ENCODE results near the gene ADAMTS19.
"Not testable (repeated sequence)": the region's sequence is repeated elsewhere in the genome, so short reads cannot be mapped to it uniquely, and the experiment has no call there.

The ADAMTS19 gene

GRCh38 chr5:129593525-129593924, 133.4 kb downstream of the ADAMTS19 start:
- peak; percentile 6 for DNase-seq

- DNase-seq: no peak
Observed at GRCh38 chr5:129601576-129601975, 141.5 kb downstream of the ADAMTS19 start.

DNA sequence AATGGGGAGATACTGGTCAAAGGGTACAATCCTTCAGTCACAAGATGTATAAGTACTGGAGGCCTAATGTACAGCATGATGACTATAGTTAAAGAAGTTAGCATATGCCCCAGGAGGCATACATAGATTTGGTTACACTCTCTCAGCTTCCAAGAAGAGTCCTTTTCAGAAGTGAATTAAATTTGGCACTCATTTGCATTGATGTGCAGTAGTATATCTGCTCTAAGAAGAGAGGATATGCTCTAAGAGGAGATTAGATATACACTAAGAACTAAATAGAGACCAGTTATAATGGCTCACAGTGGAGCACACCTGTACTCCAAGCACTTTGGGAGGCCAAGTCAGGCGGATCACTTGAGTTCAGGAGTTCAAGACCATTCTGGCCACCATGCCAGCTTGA, 148.3 kb downstream of the ADAMTS19 start:
- no peak for DNase-seq

DNA sequence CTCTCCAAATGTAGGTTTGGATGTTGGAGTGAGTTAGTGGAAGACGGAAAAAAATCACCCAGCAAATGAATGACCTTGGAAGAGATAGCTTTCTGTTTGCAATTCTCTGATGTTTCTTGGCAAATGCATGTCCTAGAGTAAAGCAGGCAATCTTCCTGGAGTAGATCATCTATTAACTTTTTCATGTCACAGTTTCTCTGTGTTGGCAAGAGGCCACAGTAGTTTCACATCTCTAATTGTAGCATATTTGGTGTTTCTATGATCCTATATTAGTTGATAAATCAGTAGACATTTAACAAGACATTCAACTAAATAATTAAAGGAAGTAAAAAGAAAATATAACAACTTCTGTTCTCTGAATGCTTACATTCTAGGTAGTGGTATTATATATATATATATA, 149.6 kb downstream of the ADAMTS19 start:
- DNase-seq: no peak

GRCh38 chr5:129616517-129616916, 156.4 kb downstream of the ADAMTS19 start:
- no peak for DNase-seq

GRCh38 chr5:129617206-129617605, 157.1 kb downstream of the ADAMTS19 start:
- no peak for DNase-seq

GRCh38 chr5:129619782-129620181, 159.7 kb downstream of the ADAMTS19 start:
- DNase-seq: no peak

GRCh38 chr5:129622531-129622930, 162.4 kb downstream of the ADAMTS19 start:
- no peak for DNase-seq

- no peak for DNase-seq
Observed at GRCh38 chr5:129629575-129629974, 169.5 kb downstream of the ADAMTS19 start.

GRCh38 chr5:129630101-129630500, 170.0 kb downstream of the ADAMTS19 start:
- DNase-seq: peak; percentile 14

GRCh38 chr5:129631961-129632360, 171.9 kb downstream of the ADAMTS19 start:
- DNase-seq: peak; percentile 51

DNA sequence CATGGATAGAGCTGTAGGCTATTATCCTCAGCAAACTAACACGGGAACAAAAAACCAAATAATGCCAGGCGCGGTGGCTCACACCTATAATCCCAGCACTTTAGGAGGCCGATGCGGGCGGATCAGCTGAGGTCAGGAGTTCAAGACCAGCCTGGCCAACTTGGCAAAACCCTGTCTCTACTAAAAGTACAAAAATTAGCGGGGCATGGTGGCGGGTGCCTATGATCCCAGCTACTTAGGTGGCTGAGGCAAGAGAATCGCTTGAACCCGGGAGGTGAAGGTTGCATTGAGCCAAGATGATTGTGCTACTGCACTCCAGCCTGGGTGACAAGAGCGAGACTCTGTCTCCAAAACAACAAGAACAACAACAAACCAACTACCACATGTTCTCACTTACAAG, 177.4 kb downstream of the ADAMTS19 start:
- not testable (repeated sequence) for DNase-seq

- DNase-seq: no peak
Observed at GRCh38 chr5:129639331-129639730, 179.2 kb downstream of the ADAMTS19 start.

- DNase-seq: no peak
Observed at GRCh38 chr5:129652349-129653056, 192.4 kb downstream of the ADAMTS19 start.

DNA sequence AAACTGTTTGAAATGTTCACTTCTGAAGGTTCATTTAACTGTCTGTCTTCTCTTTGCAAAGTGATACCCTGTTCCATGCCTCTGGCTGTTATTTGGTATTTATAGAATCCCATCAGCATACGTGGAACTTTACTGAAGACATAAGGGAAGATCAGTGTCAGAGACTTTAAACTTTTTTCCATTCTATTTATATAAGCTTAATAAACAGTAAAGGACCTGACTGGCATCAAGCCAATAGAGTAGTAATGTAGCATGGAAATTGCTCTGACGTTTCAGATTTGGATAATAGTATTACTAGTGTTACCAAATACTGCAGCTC, 192.9 kb downstream of the ADAMTS19 start:
- DNase-seq: no peak

DNA sequence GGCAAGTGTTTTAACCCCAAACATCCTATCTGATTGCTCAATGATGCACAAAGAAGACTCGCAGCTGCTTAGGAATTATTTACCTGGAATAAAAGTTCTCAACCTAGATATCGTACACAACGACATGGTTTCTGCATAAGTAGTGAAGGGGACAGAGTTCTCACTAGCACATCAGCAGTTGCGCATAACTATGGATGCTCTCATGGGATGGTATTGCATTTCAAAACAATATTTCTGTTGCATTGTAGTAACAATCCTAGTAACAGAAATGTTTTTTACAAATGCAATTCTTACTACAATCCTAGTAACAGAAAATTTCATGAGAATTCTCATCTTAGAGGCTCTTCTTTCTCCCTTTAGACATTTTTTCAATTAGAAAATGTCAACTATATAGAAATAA, 193.3 kb downstream of the ADAMTS19 start:
- no peak for DNase-seq

DNA sequence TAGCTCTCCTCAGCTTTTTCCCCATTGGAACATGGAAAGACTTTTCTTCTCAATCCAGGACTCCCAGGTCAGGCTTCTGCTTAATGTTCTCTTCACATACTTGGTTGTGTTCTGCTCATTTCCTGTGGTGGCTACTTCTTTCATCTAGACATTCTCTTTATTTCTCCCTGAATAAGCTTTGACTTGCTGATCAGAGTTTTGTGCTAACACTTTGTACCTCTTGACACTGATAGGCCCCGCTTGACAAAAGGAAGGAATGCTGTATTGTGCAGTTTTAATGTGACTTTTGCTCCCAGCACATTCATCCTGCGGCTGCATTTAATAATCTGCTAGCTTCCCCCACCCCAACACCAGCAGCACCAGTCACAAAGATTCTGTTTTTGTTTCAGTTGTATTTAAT, 196.9 kb downstream of the ADAMTS19 start:
- DNase-seq: no peak

DNA sequence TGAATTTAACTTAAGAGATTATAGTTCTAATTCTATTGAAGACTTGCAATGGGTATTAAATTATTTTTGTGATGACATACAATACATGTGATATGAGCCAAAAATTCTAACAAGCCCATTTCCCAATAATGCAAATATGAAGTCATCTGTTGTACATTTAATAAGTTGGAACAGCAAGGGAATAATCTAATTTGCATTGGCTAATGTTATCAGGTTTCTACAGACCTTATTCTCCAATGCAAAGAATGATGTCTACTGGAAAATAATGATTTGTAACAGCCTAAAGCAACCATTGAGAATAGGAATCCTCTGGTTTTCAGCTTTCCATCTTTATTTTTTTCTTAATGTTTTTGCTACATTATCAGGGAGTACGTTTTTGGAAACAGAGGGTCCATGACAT, 198.7 kb downstream of the ADAMTS19 start:
- DNase-seq: no peak

DNA sequence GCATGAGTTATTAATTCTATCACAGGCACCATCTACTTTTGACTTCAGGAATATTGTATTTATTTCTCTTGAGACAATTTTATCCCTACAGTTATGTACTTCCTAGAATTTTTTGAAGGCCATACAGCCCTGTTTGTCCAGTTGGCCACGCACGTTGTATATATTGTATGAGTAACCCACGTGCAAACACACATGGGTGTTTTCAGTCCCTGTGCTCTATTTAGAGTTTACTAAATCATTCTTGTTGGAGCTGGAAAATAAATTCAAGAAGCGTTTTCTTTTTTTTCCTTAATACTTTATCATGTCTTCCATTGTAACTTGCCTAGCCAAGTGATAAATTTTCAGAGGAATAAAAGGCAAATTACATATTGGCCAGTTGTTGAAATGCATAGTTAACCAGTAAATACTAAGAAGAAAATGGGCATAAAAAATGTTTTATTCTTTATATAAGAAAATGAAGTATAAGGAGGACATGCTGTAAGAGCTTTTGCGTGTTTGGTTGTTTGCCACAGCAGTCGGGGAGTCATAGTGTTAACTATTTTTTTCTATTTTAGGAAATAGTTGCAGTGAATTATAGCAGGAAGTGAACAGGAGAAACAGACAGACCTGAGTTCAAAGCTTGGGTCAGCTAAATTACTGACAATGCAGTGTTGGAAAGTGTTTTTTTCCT, 201.4 kb downstream of the ADAMTS19 start:
- no peak for DNase-seq

GRCh38 chr5:129664336-129664937, 204.3 kb downstream of the ADAMTS19 start:
- peak; percentile 51 for DNase-seq

DNA sequence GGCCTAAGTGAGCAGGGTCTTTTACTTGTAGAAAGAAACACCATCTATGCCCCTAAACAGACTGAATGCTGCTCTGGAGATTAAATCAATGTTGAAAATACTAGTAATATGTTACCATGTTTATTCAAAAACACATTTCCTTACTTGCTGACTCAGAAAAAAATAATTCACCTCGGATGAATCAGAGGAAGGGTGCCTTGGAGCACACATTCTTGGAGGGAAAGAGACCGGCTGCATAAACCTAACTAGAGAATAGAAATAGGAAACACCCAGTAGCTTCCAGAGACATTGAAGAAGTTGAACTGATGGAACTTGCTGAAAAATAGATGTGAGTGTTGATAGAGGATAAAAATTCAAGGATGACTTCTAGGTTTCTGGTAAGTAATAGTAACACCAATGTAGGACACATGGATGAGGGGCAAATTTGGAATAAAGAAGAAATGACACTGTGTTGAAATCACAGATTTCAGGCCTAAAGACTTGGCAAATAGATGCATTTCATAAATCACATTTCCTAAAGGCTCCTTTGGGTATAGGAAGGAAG, 210.9 kb downstream of the ADAMTS19 start:
- peak; percentile 83 for DNase-seq

- no peak for DNase-seq
Observed at GRCh38 chr5:129672006-129672405, 211.9 kb downstream of the ADAMTS19 start.

GRCh38 chr5:129679671-129680070, 219.6 kb downstream of the ADAMTS19 start:
- no peak for DNase-seq

DNA sequence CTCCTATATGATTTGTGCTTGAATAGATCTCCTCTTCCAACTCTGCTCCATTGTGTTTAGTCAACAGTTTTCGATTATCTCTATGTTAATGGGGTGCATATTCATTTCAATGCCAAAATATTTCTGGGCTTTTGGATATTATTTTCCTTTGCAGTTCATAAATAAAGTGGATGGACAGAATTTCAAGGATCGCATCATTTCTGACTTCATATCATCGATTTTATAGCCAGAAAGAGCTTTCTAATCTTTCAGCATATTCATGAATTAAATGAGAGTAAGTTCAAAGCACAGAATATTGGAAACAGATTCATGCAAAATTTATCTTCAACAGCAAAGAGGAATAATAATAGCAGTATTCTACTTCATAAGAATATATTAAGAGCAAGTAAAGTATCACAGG, 227.8 kb downstream of the ADAMTS19 start:
- DNase-seq: no peak
